Parathyroid adenoma (tissue), 2 donors: ENCODE results near the gene MRPL14.

Source experiments
- H2AFZ ChIP-seq: fragments of 300-600 bp; sonication (generic); one replicate; pipeline ENCODE4 v1.7.0; 2017; ENCODE audit warnings: antibody characterized with exemption, mild to moderate bottlenecking
- H3K27ac ChIP-seq: fragments of 300-600 bp; sonication (generic); one replicate; pipeline ENCODE4 v1.7.0; 2017
- H3K27me3 ChIP-seq: fragments of 300-600 bp; sonication (generic); one replicate; pipeline ENCODE4 v1.7.0; 2017; ENCODE audit warnings: low read length; ENCODE audit not compliant: control insufficient read depth, insufficient read depth
- H3K36me3 ChIP-seq: fragments of 300-600 bp; sonication (generic); one replicate; pipeline ENCODE4 v1.7.0; 2017; ENCODE audit warnings: low read length; ENCODE audit not compliant: control insufficient read depth, insufficient read depth
- H3K4me1 ChIP-seq: fragments of 300-600 bp; sonication (generic); one replicate; pipeline ENCODE4 v1.7.0; 2017; ENCODE audit warnings: control low read depth
- H3K4me2 ChIP-seq: fragments of 300-600 bp; sonication (generic); one replicate; pipeline ENCODE4 v1.7.0; 2017; ENCODE audit warnings: low read length
- H3K4me3 ChIP-seq: fragments of 300-600 bp; sonication (generic); one replicate; pipeline ENCODE4 v1.7.0; 2017; ENCODE audit warnings: low read depth, low read length
- H3K79me2 ChIP-seq: fragments of 300-600 bp; sonication (generic); one replicate; pipeline ENCODE4 v1.7.0; 2017; ENCODE audit warnings: control low read depth
- H3K9ac ChIP-seq: fragments of 300-600 bp; sonication (generic); one replicate; pipeline ENCODE4 v1.7.0; 2017; ENCODE audit warnings: mild to moderate bottlenecking
- H3K9me3 ChIP-seq: fragments of 300-600 bp; sonication (generic); one replicate; pipeline ENCODE4 v1.7.0; 2017; ENCODE audit warnings: low read length; ENCODE audit not compliant: control insufficient read depth
- TF ChIP-seq, protein P1 (sequence below): fragments of 300-600 bp; sonication (generic); IDR thresholded peaks from one replicate; pipeline ENCODE4 v1.7.0; 2017; ENCODE audit warnings: antibody characterized with exemption, mild to moderate bottlenecking
- donor health status: primary hyperparathyroidism.

Gene MRPL14

DNA sequence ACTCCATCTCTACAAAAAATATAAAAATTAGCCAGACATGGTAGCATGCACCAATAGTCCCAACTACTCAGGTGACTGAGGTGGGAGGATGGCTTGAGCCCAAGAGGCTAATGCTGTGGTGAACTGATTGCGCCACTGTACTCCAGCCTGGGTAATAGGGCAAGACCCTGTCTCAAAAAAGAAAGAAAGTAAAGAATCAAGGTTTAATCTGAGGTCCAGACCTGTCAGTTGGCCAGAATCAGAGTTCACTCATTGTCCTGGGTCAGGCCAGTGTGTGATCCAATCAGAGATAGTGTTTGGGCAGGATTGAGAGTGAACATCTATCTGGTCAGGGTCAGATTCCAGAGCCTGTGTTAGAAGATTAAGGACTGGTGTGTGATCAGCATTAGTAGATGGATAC, 15.6 kb upstream of the MRPL14 start:
- Histone ChIP-seq H3K4me1 (no peaks in the 10 kb centered on the region), H3K9me3 (no peaks in the 10 kb centered on the region), H3K9ac (no peak overlapping the region), H3K4me2 (no peak overlapping the region), H3K4me3 (no peak overlapping the region), H3K36me3 (no peaks in the 10 kb centered on the region), H2AFZ (no peak overlapping the region), H3K27me3 (no peaks in the 10 kb centered on the region), H3K79me2 (no peaks in the 10 kb centered on the region), H3K27ac (no peak overlapping the region)
- TF ChIP-seq, protein P1, sequence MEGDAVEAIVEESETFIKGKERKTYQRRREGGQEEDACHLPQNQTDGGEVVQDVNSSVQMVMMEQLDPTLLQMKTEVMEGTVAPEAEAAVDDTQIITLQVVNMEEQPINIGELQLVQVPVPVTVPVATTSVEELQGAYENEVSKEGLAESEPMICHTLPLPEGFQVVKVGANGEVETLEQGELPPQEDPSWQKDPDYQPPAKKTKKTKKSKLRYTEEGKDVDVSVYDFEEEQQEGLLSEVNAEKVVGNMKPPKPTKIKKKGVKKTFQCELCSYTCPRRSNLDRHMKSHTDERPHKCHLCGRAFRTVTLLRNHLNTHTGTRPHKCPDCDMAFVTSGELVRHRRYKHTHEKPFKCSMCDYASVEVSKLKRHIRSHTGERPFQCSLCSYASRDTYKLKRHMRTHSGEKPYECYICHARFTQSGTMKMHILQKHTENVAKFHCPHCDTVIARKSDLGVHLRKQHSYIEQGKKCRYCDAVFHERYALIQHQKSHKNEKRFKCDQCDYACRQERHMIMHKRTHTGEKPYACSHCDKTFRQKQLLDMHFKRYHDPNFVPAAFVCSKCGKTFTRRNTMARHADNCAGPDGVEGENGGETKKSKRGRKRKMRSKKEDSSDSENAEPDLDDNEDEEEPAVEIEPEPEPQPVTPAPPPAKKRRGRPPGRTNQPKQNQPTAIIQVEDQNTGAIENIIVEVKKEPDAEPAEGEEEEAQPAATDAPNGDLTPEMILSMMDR, result no peak

DNA sequence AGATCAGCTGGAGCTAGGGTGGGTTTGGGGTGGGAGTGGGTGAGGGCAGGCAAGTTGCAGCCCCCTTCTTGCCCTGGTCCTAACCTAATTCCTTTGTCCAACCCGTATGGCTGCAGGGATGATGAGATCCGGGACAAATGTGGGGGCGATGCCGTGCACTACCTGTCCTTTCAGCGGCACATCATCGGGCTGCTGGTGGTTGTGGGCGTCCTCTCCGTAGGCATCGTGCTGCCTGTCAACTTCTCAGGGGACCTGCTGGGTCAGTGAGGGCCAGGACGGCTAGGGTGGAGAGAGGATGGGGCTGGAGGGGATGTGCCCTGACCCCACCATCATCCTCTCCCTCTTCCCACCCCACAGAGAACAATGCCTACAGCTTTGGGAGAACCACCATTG, 12.1 kb upstream of the MRPL14 start:
- Histone ChIP-seq H3K36me3 (no peaks in the 10 kb centered on the region), H2AFZ (no peak overlapping the region), H3K27ac (no peak overlapping the region), H3K9ac (no peak overlapping the region), H3K4me2 (no peak overlapping the region), H3K4me3 (no peak overlapping the region), H3K9me3 (no peaks in the 10 kb centered on the region), H3K79me2 (no peaks in the 10 kb centered on the region), H3K4me1 (no peaks in the 10 kb centered on the region), H3K27me3 (no peaks in the 10 kb centered on the region)
- TF ChIP-seq, protein P1, result no peak

DNA sequence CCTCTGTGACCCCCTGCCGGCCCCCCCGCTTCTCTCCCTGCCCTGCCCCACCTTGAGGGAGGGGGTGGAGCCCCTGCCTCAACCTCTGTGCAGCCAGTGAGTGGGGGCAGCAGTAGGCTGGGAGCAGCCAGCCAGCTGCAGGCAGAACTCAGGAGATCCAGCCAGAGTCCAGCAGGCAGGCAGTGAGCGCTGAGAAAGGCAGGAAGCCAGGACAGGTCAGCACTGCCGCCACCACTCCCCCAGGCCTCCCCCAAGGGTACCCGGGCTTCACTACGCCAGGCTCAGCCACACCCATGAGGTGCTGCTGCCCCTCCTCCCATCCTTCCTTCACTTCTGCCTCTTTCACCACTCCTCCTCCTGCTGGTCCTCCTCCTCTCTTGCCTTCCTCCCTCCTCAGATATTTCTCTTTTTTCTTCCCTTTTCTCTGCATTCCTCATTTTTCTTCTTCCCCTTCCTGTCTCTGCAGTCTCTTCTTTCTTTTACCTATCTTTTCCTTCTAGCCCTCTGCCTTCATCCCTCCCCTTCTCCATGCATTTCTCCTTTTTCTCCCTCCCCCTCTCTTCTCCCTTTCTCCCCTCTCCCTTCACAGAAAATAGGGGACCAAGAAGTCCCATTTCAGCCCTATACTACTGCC, 11.6 kb upstream of the MRPL14 start:
- Histone ChIP-seq H3K79me2 (no peaks in the 10 kb centered on the region), H3K36me3 (no peaks in the 10 kb centered on the region), H3K9ac (no peak overlapping the region), H3K9me3 (no peaks in the 10 kb centered on the region), H3K27ac (no peak overlapping the region), H3K27me3 (no peaks in the 10 kb centered on the region), H3K4me2 (no peak overlapping the region), H3K4me3 (no peak overlapping the region), H3K4me1 (no peaks in the 10 kb centered on the region), H2AFZ (no peak overlapping the region)
- TF ChIP-seq, protein P1, result no peak

DNA sequence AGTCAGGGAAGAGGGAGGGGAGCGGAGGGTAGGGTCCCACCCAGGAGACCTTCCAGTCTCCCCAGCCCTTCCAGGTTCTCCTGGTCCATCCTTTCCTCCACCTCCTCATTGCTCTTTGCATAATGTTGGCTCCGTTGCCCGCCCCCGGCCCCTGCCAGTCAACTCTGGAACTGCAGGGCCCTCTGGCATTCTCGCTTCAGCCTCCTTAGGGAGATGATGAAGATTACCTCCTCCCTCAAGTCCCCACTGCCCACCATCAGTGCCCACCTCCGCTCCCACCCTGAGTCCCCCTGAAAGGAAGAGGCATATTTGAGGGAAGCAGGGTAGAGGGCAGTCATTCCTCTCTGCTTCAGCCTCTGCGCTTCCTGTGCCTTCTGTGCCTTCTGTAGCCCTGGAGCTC, 8.6 kb upstream of the MRPL14 start:
- Histone ChIP-seq H3K36me3 (no peaks in the 10 kb centered on the region), H3K4me3 (no peak overlapping the region)

More for the DNA sequence above, 8.6 kb upstream of the MRPL14 start:
- no peak overlapping the region for H3K4me2 ChIP-seq
- no peaks in the 10 kb centered on the region for H3K9me3 ChIP-seq
- no peak overlapping the region for H3K9ac ChIP-seq
- no peaks in the 10 kb centered on the region for H3K79me2 ChIP-seq
- H2AFZ ChIP-seq, result no peak overlapping the region
- TF ChIP-seq, protein P1, result no peak
- H3K4me1 ChIP-seq, result no peaks in the 10 kb centered on the region
- H3K27ac ChIP-seq, result no peak overlapping the region
- H3K27me3 ChIP-seq, result no peaks in the 10 kb centered on the region
